GM19023 (cell line): Measurements from ENCODE around the gene EDA.

Experiments used
- ATAC-seq: cut with Tn5 transposase; IDR thresholded peaks from one replicate; pipeline ENCODE4 v1.9.1; 2021; ENCODE audit warnings: mild to moderate bottlenecking, moderate library complexity; ENCODE audit not compliant: unreplicated experiment

The EDA gene

DNA sequence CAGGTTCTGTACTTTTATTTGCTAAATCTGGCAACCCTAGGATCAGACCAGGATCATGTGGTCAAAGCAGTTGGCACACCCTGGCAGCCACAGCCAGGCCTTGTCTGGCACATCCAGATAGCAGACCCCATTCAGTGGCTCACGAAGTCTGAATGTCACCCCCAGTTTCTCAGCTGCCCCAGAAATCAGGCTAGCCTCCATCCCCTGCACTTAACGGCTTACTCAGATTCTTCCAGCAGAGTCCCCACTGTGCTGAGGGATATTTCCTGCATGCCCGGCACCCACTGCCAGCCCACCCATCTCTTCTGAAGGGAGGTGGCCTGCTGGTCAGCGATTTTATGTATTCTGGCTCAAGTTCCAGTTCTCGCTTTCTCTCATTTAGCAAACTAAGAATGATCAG, 438.5 kb downstream of the EDA start:
- no peak for ATAC-seq

DNA sequence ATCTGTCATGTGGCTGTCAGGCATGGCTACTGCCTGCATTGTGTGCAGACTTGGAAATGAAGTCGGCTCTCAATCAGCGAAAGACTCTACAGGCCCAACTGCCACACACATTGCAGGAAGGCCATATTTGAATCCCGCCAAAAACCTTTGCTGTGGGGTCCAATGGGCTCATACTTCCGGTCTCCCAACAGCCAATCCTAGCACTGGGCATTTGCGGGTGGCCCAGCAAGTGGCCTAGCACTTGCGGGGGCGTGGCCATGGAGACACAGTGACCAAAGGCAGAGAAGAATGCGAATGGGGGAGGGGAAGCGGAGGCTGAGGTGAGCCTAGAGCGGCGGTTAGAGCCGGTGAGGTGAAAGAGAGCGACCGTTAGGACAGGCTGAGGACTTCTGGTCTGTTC, 446.2 kb downstream of the EDA start, which contains the start of gene OTUD6A:
Gene OTUD6A (plus strand): TSS at position 382 of the 400 bp plus-strand sequence. CDS start 68 bp downstream, outside the sequence.
- ATAC-seq: no peak

DNA sequence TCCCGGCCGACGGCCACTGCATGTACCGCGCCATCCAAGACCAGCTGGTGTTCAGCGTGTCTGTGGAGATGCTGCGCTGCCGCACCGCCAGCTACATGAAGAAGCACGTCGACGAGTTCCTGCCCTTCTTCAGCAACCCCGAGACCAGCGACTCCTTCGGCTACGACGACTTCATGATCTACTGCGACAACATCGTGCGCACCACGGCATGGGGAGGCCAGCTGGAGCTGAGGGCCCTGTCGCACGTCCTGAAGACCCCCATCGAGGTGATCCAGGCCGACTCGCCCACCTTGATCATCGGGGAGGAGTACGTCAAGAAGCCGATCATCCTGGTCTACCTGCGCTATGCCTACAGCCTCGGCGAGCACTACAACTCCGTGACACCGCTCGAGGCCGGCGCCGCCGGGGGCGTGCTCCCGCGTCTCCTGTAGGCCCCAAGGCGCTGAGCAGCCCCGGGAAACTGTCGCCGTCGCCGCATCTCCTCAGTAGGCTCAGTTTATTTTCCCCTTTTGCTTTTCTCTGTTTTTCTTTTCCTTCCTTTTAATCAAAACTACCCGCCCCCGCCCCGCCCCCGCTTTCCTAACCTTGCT, 447.1 kb downstream of the EDA start:
- no peak for ATAC-seq

DNA sequence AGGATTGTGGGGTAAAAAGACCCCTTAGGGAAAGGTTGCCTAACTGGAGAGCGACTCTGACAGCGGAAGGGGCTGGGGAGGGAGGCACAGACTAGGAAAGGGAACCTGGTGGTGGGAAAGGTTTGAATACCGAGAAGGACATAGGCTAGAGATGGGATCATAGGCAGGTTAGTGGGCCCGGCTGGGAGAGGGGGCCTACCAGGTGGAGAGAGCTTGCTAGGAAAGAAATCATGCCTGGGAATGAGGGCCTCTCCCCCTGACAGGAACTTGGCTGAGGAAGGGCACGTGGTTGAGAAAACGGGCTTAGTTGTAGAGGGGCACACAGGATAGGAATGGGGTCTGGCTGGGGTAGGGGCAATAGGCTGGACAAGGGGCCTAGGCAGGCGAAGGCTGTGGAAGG, 450.7 kb downstream of the EDA start:
- no peak for ATAC-seq

DNA sequence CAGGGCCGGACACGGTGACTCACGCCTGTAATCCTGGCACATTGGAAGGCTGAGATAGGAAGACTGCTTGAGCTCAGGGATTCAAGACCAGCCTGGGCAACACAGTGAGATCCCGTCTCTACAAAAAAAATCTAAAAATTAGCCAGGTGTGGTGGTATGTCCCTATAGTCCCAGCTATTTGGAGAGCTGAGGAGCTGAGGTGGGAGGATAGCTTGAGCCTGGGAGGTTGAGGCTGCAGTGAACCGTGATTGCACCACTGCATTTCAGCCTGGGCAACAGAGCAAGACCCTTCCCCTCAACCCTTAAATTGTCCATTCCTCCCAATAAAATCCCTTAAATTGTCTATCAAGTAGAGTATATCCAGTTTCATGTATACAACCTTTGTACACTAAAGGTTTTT, 463.4 kb downstream of the EDA start:
- no peak for ATAC-seq

DNA sequence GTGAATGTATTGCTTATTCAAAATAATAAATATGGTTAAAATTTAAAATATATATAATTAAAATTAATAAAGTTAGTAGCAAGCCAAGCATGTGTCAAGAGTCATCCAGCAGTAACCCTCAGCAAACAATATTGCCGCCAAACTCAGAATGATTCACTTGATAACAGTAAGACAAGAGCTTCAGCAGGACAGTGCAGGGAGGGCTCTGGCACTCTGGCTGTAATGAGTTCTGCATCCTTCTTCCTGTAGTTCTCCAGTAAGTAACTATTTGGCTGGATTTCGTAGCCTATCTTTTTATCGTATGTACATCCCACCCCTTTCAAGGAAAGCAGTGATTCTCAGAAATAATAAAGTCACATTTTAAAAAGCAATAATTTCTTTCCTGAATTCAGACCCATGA, 464.0 kb downstream of the EDA start:
- ATAC-seq: no peak

DNA sequence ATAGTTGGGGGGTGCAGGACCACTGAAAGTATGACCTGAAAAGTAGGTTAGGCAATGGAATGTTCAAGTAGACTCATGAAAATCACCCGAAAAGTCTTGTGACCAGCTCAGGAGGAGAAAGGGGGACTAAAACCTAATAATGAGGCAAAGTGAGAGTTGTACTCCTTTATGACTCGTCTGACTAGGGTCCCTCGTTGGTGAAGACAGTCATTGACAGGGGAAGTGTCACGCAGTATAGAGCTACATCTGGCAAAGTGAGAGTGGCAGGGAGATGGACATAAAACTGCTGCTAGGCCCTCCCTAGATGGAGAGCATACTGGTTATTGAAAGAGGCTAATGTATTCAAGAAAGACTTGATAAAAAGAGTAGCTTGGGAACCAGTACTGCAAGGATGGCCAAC, 466.8 kb downstream of the EDA start:
- ATAC-seq: no peak

DNA sequence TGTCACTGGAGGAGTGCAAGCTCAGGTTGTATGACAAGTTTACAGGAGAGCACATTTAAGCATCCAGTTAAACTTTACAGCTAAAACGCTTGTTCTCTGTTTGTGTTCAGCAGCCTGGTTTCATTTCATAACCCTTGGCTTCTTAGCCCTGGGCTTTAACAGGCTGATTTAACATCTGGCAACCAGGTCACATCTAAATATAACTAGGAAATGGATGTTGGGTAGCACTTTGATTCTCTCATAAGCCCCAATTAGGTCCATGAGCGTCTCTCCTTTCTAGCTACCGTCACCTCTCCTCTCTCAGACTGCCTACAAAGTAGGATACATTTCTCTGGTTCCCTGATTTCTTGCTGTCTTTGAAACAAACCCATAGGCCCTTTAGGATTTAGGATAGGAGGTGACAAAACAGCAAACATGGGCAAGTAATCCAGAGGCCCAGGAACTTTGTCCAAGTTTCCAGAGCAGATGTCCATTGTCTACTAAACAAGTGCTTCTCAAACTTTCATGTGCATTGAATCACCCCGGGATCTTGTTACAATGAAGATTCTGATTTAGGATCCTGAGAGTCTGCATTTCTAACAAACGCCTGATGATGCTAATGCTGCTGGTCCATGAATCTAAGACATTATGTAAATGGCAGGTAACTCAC, 468.8 kb downstream of the EDA start:
- no peak for ATAC-seq

DNA sequence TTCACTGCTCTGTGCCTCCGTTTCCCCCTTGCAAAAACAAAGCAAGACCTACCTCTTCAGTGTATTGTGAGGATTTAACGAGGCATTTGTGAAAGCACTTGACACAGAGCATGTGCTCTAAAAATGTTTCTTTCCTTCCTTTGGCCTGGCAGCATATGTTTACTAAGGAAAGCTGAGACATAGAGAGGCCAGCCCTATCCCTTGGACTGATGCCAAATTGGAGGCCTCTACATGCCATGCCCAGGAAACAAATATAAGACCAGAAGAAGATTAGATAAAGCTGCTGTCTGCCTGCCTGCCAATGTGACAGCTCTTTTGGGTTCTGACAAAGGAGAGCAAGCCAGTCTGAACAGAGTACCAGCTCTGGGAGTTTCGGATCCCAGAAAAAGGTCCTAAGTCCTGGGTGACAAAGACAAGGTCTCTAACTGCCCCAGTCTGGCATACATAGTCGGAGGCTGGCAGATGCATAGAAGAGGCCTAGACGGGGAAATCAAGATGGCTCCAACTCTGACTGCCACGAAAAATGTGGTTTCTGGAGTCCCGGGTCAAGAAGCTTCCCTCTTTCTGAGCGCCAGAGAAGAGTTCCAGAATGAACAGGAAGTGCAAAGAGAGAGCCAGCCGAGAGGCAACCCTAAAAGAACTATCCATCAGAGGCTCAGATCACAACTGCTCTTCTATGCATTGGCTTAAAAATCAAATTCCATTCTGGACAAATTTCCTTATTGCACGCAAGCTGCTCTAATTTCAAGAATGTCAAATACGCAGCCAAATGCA, 472.1 kb downstream of the EDA start:
- no peak for ATAC-seq

DNA sequence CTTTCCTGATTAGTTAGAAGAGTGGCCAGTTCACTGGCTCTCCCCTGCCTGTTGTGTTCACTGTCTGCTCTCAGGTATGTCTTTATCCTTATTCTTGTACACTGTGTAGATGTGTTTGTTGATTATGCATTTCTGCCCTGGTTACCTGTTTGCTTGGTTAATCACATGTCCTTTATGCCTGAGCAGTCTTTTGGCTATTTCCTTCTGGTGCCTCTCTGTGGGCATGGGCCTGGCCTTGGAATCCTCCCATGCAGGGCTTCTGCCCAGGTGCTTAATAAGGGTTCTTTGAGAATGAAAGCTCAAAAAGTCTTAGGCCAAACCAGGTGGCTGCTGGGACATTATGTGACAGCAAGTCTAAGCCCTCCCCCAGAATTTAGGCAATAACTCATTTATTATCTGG, 472.8 kb downstream of the EDA start:
- ATAC-seq: no peak
